H1 (cell line): ENCODE results near the gene FAM24B. TPM values are rescaled to one million over a fixed set of nuclear protein-coding genes. Genes with fewer than 3 reads are reported as not detected.

Source experiments
- CTCF ChIA-PET: fragments of 300-600 bp; sonication (Branson Sonifier 250); formaldehyde crosslinking; loops from one replicate; lab custom pipeline; 2021; ENCODE audit not compliant: partially characterized antibody; lab: Charles Lee
- POLR2A ChIA-PET: fragments of 300-600 bp; sonication (Branson Sonifier 250); formaldehyde crosslinking; loops from one replicate; lab custom pipeline; 2021; ENCODE audit warnings: inconsistent platforms; ENCODE audit not compliant: partially characterized antibody; lab: Charles Lee
- DNase-seq, 2 experiments: peaks; one replicate each; pipeline versions ENCODE4 v3.0.0 to v3.0.0-alpha.2; 2010 to 2022; ENCODE audit warnings: low spot score in 2 of 2, low read depth in 1 of 2, mixed read lengths in 1 of 2
- FAIRE-seq: peaks from 2 replicates; lab custom pipeline; 2011; peaks lifted over from hg19 to GRCh38; lab: Jason Lieb, UNC
- H2AFZ ChIP-seq: 2 replicates; pipeline ENCODE4 v1.8.1; 2012; ENCODE audit warnings: low read length, inconsistent platforms
- H2AK5ac ChIP-seq: 2 replicates; pipeline ENCODE4 v1.6.1; 2013; ENCODE audit warnings: low read depth, low read length
- H2BK120ac ChIP-seq: replicated peaks from 2 replicates; pipeline ENCODE3; 2013; ENCODE audit warnings: low read depth, low read length, inconsistent platforms
- H2BK12ac ChIP-seq: 2 replicates; pipeline ENCODE4 v1.6.1; 2013; ENCODE audit warnings: low read depth, low read length
- H2BK15ac ChIP-seq: 2 replicates; pipeline ENCODE4 v1.6.1; 2013; ENCODE audit warnings: low read length
- H2BK20ac ChIP-seq: 2 replicates; pipeline ENCODE4 v1.6.1; 2013; ENCODE audit warnings: low read length
- H2BK5ac ChIP-seq: 2 replicates; pipeline ENCODE4 v1.6.1; 2013; ENCODE audit warnings: low read depth, low read length
- H3K14ac ChIP-seq: 2 replicates; pipeline ENCODE4 v1.6.1; 2013; ENCODE audit warnings: inconsistent platforms; ENCODE audit not compliant: insufficient read length
- H3K18ac ChIP-seq: 2 replicates; pipeline ENCODE4 v1.6.1; 2013; ENCODE audit warnings: low read length; ENCODE audit errors: extremely low read depth
- H3K23ac ChIP-seq: 2 replicates; pipeline ENCODE4 v1.6.1; 2013; ENCODE audit warnings: inconsistent platforms; ENCODE audit not compliant: insufficient read length
- H3K23me2 ChIP-seq: 2 replicates; pipeline ENCODE4 v1.6.1; 2013; ENCODE audit warnings: low read depth, low read length
- H3K27ac ChIP-seq: 2 replicates; pipeline ENCODE4 v1.6.1; 2011; ENCODE audit warnings: low read depth, low read length, inconsistent platforms
- H3K27me3 ChIP-seq, 4 experiments: replicated peaks in 1 of 4; 1 replicate in 1 of 4; 2 replicates in 3 of 4; pipeline versions ENCODE4 v1.6.1 to v1.8.1; 2011 to 2013; ENCODE audit warnings: low read length in 3 of 4, mild to moderate bottlenecking in 3 of 4, inconsistent platforms in 2 of 4, mixed read lengths in 2 of 4, moderate library complexity in 1 of 4; ENCODE audit not compliant: control insufficient read depth in 3 of 4, insufficient read depth in 3 of 4; ENCODE audit errors: extremely low read depth in 1 of 4
- H3K36me3 ChIP-seq, 4 experiments: 2 replicates each; pipeline versions ENCODE4 v1.6.1 to v1.8.1; 2011 to 2013; ENCODE audit warnings: mild to moderate bottlenecking in 4 of 4, low read length in 3 of 4, moderate library complexity in 2 of 4, control low read depth in 1 of 4, inconsistent platforms in 1 of 4; ENCODE audit not compliant: insufficient read depth in 4 of 4, control insufficient read depth in 2 of 4
- H3K4ac ChIP-seq: replicated peaks from 2 replicates; pipeline ENCODE3; 2013; ENCODE audit warnings: low read length, low read depth, mixed read lengths, inconsistent platforms; ENCODE audit not compliant: insufficient read length
- H3K4me1 ChIP-seq, 4 experiments: replicated peaks in 1 of 4; 1 replicate in 1 of 4; 2 replicates in 3 of 4; pipeline versions ENCODE4 v1.6.1 to v1.8.1; 2011 to 2013; ENCODE audit warnings: low read length in 3 of 4, inconsistent platforms in 2 of 4, mixed read lengths in 1 of 4; ENCODE audit not compliant: insufficient read depth in 4 of 4, control insufficient read depth in 3 of 4
- H3K4me2 ChIP-seq, 2 experiments: 2 replicates each; pipeline versions ENCODE4 v1.6.1 to v1.8.1; 2011 to 2013; ENCODE audit warnings: low read depth in 2 of 2, low read length in 2 of 2, control low read depth in 1 of 2, inconsistent platforms in 1 of 2, mild to moderate bottlenecking in 1 of 2; ENCODE audit not compliant: insufficient read depth in 1 of 2
- H3K4me3 ChIP-seq, 4 experiments: fragments of 200-600, 300-600 bp in 1 of 4; sonication (generic), shearing (Covaris generic), sonication (Bioruptor Twin) in 1 of 4; 2 replicates each; pipeline versions ENCODE4 v1.5.1 to v1.8.1; 2011 to 2016; ENCODE audit warnings: low read length in 4 of 4, low read depth in 3 of 4, control low read depth in 2 of 4, inconsistent platforms in 2 of 4, mild to moderate bottlenecking in 2 of 4, mixed read lengths in 1 of 4, moderate library complexity in 1 of 4; ENCODE audit not compliant: insufficient read depth in 2 of 4; ENCODE audit errors: extremely low read depth in 1 of 4
- H3K56ac ChIP-seq: replicated peaks from 2 replicates; pipeline ENCODE3; 2013; ENCODE audit warnings: low read depth, mild to moderate bottlenecking, mixed read lengths, low read length, inconsistent platforms; ENCODE audit not compliant: insufficient read length
- H3K79me1 ChIP-seq: 2 replicates; pipeline ENCODE4 v1.6.1; 2013; ENCODE audit warnings: low read depth, low read length, control low read depth
- H3K79me2 ChIP-seq, 2 experiments: 2 replicates each; pipeline versions ENCODE4 v1.6.1 to v1.8.1; 2012 to 2013; ENCODE audit warnings: low read length in 2 of 2, mild to moderate bottlenecking in 2 of 2, inconsistent platforms in 1 of 2; ENCODE audit not compliant: insufficient read depth in 2 of 2, control insufficient read depth in 1 of 2
- H3K9ac ChIP-seq, 4 experiments: replicated peaks in 1 of 4; 1 replicate in 1 of 4; 2 replicates in 3 of 4; pipeline versions ENCODE4 v1.6.1 to v1.8.1; 2011 to 2013; ENCODE audit warnings: low read depth in 3 of 4, low read length in 3 of 4, control low read depth in 2 of 4, mild to moderate bottlenecking in 2 of 4, moderate library complexity in 2 of 4, inconsistent platforms in 1 of 4; ENCODE audit errors: extremely low read depth in 1 of 4
- H3K9me3 ChIP-seq, 2 experiments: 2 replicates each; pipeline versions ENCODE4 v1.6.1 to v1.8.1; 2012 to 2013; ENCODE audit warnings: mild to moderate bottlenecking in 2 of 2, moderate library complexity in 2 of 2, control low read depth in 1 of 2, inconsistent platforms in 1 of 2, low read depth in 1 of 2, low read length in 1 of 2, mixed read lengths in 1 of 2; ENCODE audit not compliant: insufficient read depth in 2 of 2
- H4K20me1 ChIP-seq, 2 experiments: replicated peaks in 1 of 2; 2 replicates each; pipeline versions ENCODE3 to v1.8.1; 2011 to 2013; ENCODE audit warnings: inconsistent platforms in 2 of 2, low read length in 2 of 2, mild to moderate bottlenecking in 1 of 2; ENCODE audit not compliant: insufficient read depth in 2 of 2, control insufficient read depth in 1 of 2
- H4K5ac ChIP-seq: 2 replicates; pipeline ENCODE4 v1.6.1; 2013; ENCODE audit warnings: low read length, low read depth, mixed read lengths, inconsistent platforms; ENCODE audit not compliant: insufficient read length
- H4K8ac ChIP-seq: 2 replicates; pipeline ENCODE4 v1.8.0; 2013; ENCODE audit warnings: mild to moderate bottlenecking, moderate library complexity, low read length, inconsistent platforms; ENCODE audit not compliant: insufficient read depth; ENCODE audit errors: extremely low read depth
- H4K91ac ChIP-seq: replicated peaks from 2 replicates; pipeline ENCODE3; 2013; ENCODE audit warnings: low read length, mixed read lengths, inconsistent platforms; ENCODE audit not compliant: insufficient read length
- ATF2 ChIP-seq: IDR thresholded peaks from 2 replicates; pipeline ENCODE4 v1.6.1; 2012; ENCODE audit warnings: low read length, inconsistent platforms
- ATF3 ChIP-seq: IDR thresholded peaks from 2 replicates; pipeline ENCODE4 v1.6.1; 2011; ENCODE audit warnings: low read depth, mild to moderate bottlenecking, low read length; ENCODE audit not compliant: insufficient read depth
- CBX5 ChIP-seq: fragments of 300-800, 300-1000 bp; sonication (generic); IDR thresholded peaks from 2 replicates; pipeline ENCODE4 v1.7.1; 2016; ENCODE audit warnings: antibody characterized with exemption, low read length, low read depth
- CHD1 ChIP-seq: IDR thresholded peaks from 2 replicates; pipeline ENCODE4 v1.6.1; 2012; ENCODE audit warnings: low read depth, low read length, improper control_type of control experiment
- TAF7 ChIP-seq: optimal IDR thresholded peaks from 2 replicates; pipeline ENCODE3; 2011; ENCODE audit warnings: low read depth, mild to moderate bottlenecking, inconsistent platforms, low read length, moderate library complexity, borderline replicate concordance
- WGBS, 2 experiments: shearing (Covaris generic) in 1 of 2; methylation state at CpG; one replicate each; pipeline versions ENCODE4 v1.1.6 to v1.1.7; 2013 to 2015; ENCODE audit warnings: low lambda C conversion rate in 2 of 2, mixed read lengths in 2 of 2, inconsistent platforms in 1 of 2, low coverage in 1 of 2, missing lambda C conversion rate in 1 of 2; ENCODE audit not compliant: insufficient replicate concordance in 2 of 2, insufficient coverage in 1 of 2, insufficient read length in 1 of 2; ENCODE audit errors: extremely low coverage in 1 of 2, missing lambda C conversion rate in 1 of 2; 5-methylcytosine and 5-hydroxymethylcytosine counted together
- polyA plus RNA-seq, 7 experiments: library from polyadenylated mRNA; depleted of rRNA in 3 of 7; stranded (reverse) in 5 of 7; unstranded in 2 of 7; fragments of >200 nt in 5 of 7; fragments of 200-250 nt in 2 of 7; gene quantifications; 1 replicate in 5 of 7; 2 replicates in 1 of 7; 4 replicates in 1 of 7; pipeline versions ENCODE4 v1.2.1 to v1.2.3, GENCODE V29; 2011 to 2013; ENCODE audit warnings: missing spikeins in 2 of 7, mixed read lengths in 2 of 7
- total RNA-seq: library from RNA; stranded (reverse); fragmentation: NEBNext Ultra II Directional; extraction: Animal tissue kit (Norgen Biotek cat#: 25700); gene quantifications from 2 replicates; pipeline ENCODE4 v1.2.1, GENCODE V29; 2021

Gene FAM24B
- total and polyA plus RNA-seq, 2 of the 8 experiments (the other 6 are each of a cell fraction or from before 2014, with no cell fraction given), result 0.50 to 0.56 TPM

GRCh38 chr10:122830273-122830964, 49.0 kb downstream of the FAM24B start:
- Histone ChIP-seq H3K27me3 (no peaks in the 10 kb centered on the region), H4K20me1 (no peaks in the 10 kb centered on the region), H2BK12ac (no peak overlapping the region), H3K4ac (no peak overlapping the region), H3K4me2 (no peak overlapping the region), H3K79me2 (no peaks in the 10 kb centered on the region), H2AK5ac (no peak overlapping the region), H4K8ac (no peak overlapping the region), H3K4me1 (peaks cover 0 to 3% (median 0%) of the 10 kb centered on the region in 4 experiments; a peak in 1 of 7 replicates), H4K91ac (no peak overlapping the region), H3K14ac (no peak overlapping the region)
- no peak for FAIRE-seq
- no peak for DNase-seq
- TF ChIP-seq CHD1 (no peak), CBX5 (no peak), ATF3 (no peak), ATF2 (no peak), TAF7 (no peak)
- TF ChIP-seq, all 59 proteins: peak for 0
- Histone ChIP-seq H3K56ac (no peak overlapping the region), H2BK15ac (no peak overlapping the region), H3K23me2 (no peaks in the 10 kb centered on the region), H2BK20ac (no peak overlapping the region), H4K5ac (no peak overlapping the region), H2AFZ (no peak overlapping the region), H3K79me1 (no peaks in the 10 kb centered on the region), H2BK120ac (no peak overlapping the region), H2BK5ac (no peak overlapping the region), H3K23ac (no peak overlapping the region), H3K36me3 (peaks cover 0 to 21% (median 10%) of the 10 kb centered on the region in 4 experiments; a peak in 4 of 8 replicates), H3K9me3 (no peaks in the 10 kb centered on the region), H3K4me3 (no peak overlapping the region), H3K27ac (no peak overlapping the region), H3K9ac (no peak overlapping the region), H3K18ac (no peak overlapping the region)
- 88% methylated on average over 6 of the region's 7 CpGs; no CpG with 5 or more reads in 1 of the 2 experiments for WGBS, 2 experiments
- ChIA-PET CTCF (interaction anchor here (0.6 kb wide), 1 partner anchor 379 kb away, joined by 3 read pairs; no protein-coding TSS in a partner anchor), POLR2A (interaction anchor here (1.1 kb wide), 1 partner anchor 10 kb away, joined by 4 read pairs; no protein-coding TSS in a partner anchor)
